ENCODE results near the gene ZMYND8. TPM values are rescaled to one million over a fixed set of nuclear protein-coding genes. Genes with fewer than 3 reads are reported as not detected.
"Not testable (repeated sequence)": the region's sequence is repeated elsewhere in the genome, so short reads cannot be mapped to it uniquely, and the experiment has no call there.

ZMYND8 gene
- total RNA-seq, 3 donors from 2014 or later (not counting 1 experiment from before 2014, with no cell fraction given): 57.6 to 72.6 (median 69.8) TPM

DNA sequence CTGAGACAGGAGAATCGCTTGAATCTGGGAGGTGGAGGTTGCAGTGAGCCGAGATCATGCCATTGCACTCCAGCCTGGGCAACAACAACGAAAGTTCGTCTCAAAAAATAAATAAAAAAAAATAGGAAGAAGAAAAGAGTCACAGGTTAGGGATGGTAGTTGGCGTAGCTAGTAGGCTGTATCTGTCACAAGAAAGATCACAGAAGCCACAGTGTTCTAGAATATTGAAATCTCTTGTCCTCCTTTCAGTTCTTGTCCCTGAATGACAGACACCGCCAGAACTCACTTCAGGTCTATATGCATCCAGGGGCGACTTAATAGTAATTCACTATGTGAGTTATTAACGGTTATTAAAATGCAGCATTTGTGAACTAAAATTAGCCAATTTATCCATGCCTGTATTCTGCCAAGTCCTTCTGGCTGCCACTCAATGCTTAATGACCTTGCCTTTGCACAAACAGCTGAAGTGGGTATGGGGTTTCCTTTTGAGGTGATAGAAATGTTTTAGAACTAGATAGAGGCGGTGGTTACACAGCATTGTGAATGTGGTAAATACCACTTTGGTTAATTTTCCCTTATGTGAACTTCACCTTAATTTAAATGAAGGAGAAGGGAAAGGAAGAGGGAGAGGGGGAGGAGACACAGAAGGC is 41.3 kb upstream of the ZMYND8 start:
- Mint-ChIP-seq H3K36me3 (no peaks in the 10 kb centered on the region), H3K27ac (peak overlapping the region in 1 of 2 donors; percentile 39), H3K27me3 (ENCODE audit: low read depth in 2 of 2) (no peaks in the 10 kb centered on the region), H3K9me3 (no peaks in the 10 kb centered on the region), H3K4me3 (peak overlapping the region; percentile 13), H3K4me1 (peaks cover 7 to 15% of the 10 kb centered on the region in 2 donors)
- Histone ChIP-seq H3K36me3 (ENCODE audit: control insufficient read depth, insufficient read depth, low read length) (no peaks in the 10 kb centered on the region), H3K4me1 (ENCODE audit: control insufficient read depth, insufficient read depth, low read length) (peaks cover 6% of the 10 kb centered on the region), H3K4me3 (ENCODE audit: low read length) (no peak overlapping the region), H3K9me3 (ENCODE audit: control insufficient read depth, insufficient read depth, low read length) (peaks cover 4% of the 10 kb centered on the region), H3K27me3 (ENCODE audit: control insufficient read depth, insufficient read depth, low read length) (no peaks in the 10 kb centered on the region), H3K27ac (ENCODE audit: low read length) (no peak overlapping the region)
- WGBS (ENCODE audit: insufficient coverage): 53% methylated on average over 9 of the region's 9 CpGs
- peak in 2 of 3 donors; percentile 37 to 83 for ATAC-seq
- intact Hi-C loops (cut with micrococcal nuclease): no loop called here
- TF ChIP-seq, protein P1, sequence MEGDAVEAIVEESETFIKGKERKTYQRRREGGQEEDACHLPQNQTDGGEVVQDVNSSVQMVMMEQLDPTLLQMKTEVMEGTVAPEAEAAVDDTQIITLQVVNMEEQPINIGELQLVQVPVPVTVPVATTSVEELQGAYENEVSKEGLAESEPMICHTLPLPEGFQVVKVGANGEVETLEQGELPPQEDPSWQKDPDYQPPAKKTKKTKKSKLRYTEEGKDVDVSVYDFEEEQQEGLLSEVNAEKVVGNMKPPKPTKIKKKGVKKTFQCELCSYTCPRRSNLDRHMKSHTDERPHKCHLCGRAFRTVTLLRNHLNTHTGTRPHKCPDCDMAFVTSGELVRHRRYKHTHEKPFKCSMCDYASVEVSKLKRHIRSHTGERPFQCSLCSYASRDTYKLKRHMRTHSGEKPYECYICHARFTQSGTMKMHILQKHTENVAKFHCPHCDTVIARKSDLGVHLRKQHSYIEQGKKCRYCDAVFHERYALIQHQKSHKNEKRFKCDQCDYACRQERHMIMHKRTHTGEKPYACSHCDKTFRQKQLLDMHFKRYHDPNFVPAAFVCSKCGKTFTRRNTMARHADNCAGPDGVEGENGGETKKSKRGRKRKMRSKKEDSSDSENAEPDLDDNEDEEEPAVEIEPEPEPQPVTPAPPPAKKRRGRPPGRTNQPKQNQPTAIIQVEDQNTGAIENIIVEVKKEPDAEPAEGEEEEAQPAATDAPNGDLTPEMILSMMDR (IDR thresholded peaks at IDR 0.05): no peak
- no peak for DNase-seq

DNA sequence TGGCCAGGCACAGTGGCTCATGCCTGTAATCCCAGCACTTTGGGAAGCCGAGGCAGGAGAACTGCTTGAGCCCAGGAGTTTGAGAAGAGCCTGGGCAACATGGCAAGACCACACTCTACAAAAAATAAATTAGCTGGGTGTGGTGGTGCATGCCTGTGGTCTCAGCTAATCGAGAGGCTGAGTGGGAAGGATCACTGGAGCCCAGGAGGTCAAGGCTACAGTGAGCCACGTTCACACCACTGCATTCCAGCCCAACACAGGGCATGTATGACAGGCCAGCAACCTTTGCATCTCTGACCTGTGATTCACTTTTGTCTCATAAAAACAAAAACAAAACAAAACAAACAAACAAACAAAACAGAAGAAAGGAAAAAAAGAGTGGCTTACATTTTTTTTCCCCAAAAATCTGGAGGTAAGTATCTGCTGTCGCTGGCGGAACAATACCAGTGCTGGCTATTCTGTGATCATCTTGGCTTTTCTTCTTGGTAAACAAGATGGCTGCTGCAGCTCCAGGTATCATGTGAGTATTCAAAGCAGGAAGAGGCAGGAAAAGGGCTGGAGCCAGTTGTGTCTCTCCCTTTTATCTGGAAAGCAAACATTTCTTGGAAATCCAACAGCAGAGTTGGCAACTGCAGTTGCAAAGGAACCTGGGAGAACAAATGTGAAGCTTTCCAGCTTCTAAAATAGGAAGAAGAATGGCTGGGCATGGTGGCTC is 40.4 kb upstream of the ZMYND8 start:
- Histone ChIP-seq H3K36me3 (ENCODE audit: control insufficient read depth, insufficient read depth, low read length) (no peaks in the 10 kb centered on the region), H3K27ac (ENCODE audit: low read length) (no peak overlapping the region), H3K9me3 (ENCODE audit: control insufficient read depth, insufficient read depth, low read length) (peaks cover 4% of the 10 kb centered on the region), H3K4me1 (ENCODE audit: control insufficient read depth, insufficient read depth, low read length) (peaks cover 6% of the 10 kb centered on the region), H3K27me3 (ENCODE audit: control insufficient read depth, insufficient read depth, low read length) (no peaks in the 10 kb centered on the region), H3K4me3 (ENCODE audit: low read length) (no peak overlapping the region)
- intact Hi-C loops (cut with micrococcal nuclease): no loop called here
- DNase-seq (no peak), ATAC-seq (no peak)
- Mint-ChIP-seq H3K27ac (no peak overlapping the region), H3K36me3 (no peaks in the 10 kb centered on the region), H3K4me3 (no peak overlapping the region), H3K9me3 (no peaks in the 10 kb centered on the region), H3K4me1 (peaks cover 14 to 22% of the 10 kb centered on the region in 2 donors), H3K27me3 (ENCODE audit: low read depth in 2 of 2) (no peaks in the 10 kb centered on the region)
- 89% methylated on average over 5 of the region's 5 CpGs for WGBS (ENCODE audit: insufficient coverage)
- TF ChIP-seq, protein P1 (IDR thresholded peaks at IDR 0.05): no peak

DNA sequence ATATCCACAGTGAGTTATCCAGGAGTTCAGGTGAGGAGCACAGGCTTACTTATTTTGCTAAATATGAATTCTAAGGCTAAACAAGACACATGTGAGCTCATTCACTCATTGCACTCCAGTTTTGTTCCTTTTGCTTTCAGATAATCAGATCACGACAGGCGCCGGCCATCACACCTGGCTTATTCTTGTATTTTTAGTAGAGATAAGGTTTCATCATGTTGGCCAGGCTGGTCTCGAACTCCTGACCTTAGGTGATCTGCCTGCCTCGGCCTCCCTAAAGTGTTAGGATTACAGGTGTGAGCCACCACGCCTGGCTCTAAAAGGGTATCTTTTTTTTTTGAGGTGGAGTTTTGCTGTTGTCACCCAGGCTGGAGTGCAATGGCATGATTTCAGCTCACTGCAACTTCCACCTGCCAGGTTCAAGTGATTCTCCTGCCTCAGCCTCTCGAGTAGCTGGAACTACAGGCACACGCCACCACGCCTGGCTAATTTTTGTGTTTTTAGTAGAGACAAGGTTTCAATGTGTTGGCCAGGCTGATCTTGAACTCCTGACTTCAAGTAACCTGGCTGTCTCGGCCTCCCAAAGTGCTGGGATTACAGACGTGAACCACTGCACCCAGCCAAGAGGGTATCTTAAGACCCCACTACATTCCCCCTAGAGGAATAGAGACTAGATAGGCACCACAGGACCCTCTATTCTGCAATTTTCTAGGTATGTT is 37.5 kb upstream of the ZMYND8 start:
- H3K4me1 Mint-ChIP-seq: peaks cover 18 to 26% of the 10 kb centered on the region in 2 donors
- H3K36me3 Mint-ChIP-seq; intact Hi-C loops (cut with micrococcal nuclease); H3K9me3 ChIP-seq (ENCODE audit: control insufficient read depth, insufficient read depth, low read length); H3K9me3 Mint-ChIP-seq; H3K36me3 ChIP-seq (ENCODE audit: control insufficient read depth, insufficient read depth, low read length); H3K27ac ChIP-seq (ENCODE audit: low read length); H3K27me3 ChIP-seq (ENCODE audit: control insufficient read depth, insufficient read depth, low read length); H3K4me1 ChIP-seq (ENCODE audit: control insufficient read depth, insufficient read depth, low read length); H3K27ac Mint-ChIP-seq; H3K4me3 ChIP-seq (ENCODE audit: low read length); ATAC-seq; H3K4me3 Mint-ChIP-seq; H3K27me3 Mint-ChIP-seq (ENCODE audit: low read depth in 2 of 2); DNase-seq: not testable (repeated sequence)
- WGBS (ENCODE audit: insufficient coverage): 94% methylated on average over 11 of the region's 11 CpGs

DNA sequence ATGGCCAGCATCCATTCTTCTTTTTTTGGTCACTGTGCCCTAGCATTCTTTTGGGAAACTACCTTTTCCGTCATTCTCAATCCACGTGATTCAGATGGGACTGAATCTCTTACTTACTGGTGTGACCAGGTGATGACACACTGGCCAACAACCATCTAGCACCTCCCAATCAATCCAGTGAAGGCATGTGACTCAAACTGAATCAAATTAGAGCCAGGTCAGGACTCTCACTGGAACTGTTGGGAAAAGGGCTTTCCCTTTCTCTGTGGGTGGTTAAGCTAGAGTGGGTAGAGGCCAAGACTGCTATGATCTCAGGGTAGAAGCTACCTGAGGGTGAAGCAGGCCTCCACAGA is 36.2 kb upstream of the ZMYND8 start:
- intact Hi-C loops (cut with micrococcal nuclease): no loop called here
- peaks cover 12 to 20% of the 10 kb centered on the region in 2 donors for H3K4me1 Mint-ChIP-seq
- Histone ChIP-seq H3K27me3 (ENCODE audit: control insufficient read depth, insufficient read depth, low read length) (no peaks in the 10 kb centered on the region), H3K27ac (ENCODE audit: low read length) (peak overlapping the region; percentile 13), H3K4me3 (ENCODE audit: low read length) (no peak overlapping the region), H3K4me1 (ENCODE audit: control insufficient read depth, insufficient read depth, low read length) (peaks cover 6% of the 10 kb centered on the region), H3K36me3 (ENCODE audit: control insufficient read depth, insufficient read depth, low read length) (no peaks in the 10 kb centered on the region), H3K9me3 (ENCODE audit: control insufficient read depth, insufficient read depth, low read length) (no peaks in the 10 kb centered on the region)
- no peak overlapping the region for H3K4me3 Mint-ChIP-seq
- H3K27ac Mint-ChIP-seq: peak overlapping the region in 1 of 2 donors; percentile 19
- H3K27me3 Mint-ChIP-seq (ENCODE audit: low read depth in 2 of 2): no peaks in the 10 kb centered on the region
- H3K9me3 Mint-ChIP-seq: no peaks in the 10 kb centered on the region
- TF ChIP-seq, protein P1 (IDR thresholded peaks at IDR 0.05): no peak
- no peak for DNase-seq
- WGBS (ENCODE audit: insufficient coverage): 92% methylated on average over 2 of the region's 2 CpGs
- no peak for ATAC-seq
- no peaks in the 10 kb centered on the region for H3K36me3 Mint-ChIP-seq
